A673 (cell line): ENCODE measurements around the gene TRERF1. TPM values are rescaled to one million over a fixed set of nuclear protein-coding genes. Genes with fewer than 3 reads are reported as not detected.

Experiments used
- BruUV-seq: library from RNA; stranded (reverse); fragments of 400-500 nt; replicated peaks from 2 replicates; lab custom pipeline; 2021; lab: Mats Ljungman, UMichigan
- CTCF ChIA-PET: fragments of 300-600 bp; sonication (Branson Sonifier 250); formaldehyde crosslinking; loops from one replicate; lab custom pipeline; 2022; ENCODE audit warnings: antibody characterized with exemption; lab: Charles Lee
- POLR2A ChIA-PET: fragments of 300-600 bp; sonication (Branson Sonifier 250); formaldehyde crosslinking; loops from one replicate; lab custom pipeline; 2022; ENCODE audit warnings: antibody characterized with exemption; ENCODE audit not compliant: low non-redundant PET; lab: Charles Lee
- DNase-seq: peaks from one replicate; pipeline ENCODE4 v3.0.0-alpha.2; 2015; ENCODE audit warnings: low spot score
- H3K27ac ChIP-seq: fragments of 200-600 bp; sonication (generic); 2 replicates; pipeline ENCODE4 v1.5.1; 2016; ENCODE audit warnings: mixed run types, low read depth, mild to moderate bottlenecking, mixed read lengths, antibody characterized with exemption, low read length; ENCODE audit not compliant: poor library complexity, severe bottlenecking
- H3K27me3 ChIP-seq: fragments of 200-600 bp; sonication (generic); replicated peaks from 2 replicates; pipeline ENCODE4 v1.6.1; 2017; ENCODE audit warnings: mixed run types, low read depth, mild to moderate bottlenecking, mixed read lengths, antibody characterized with exemption, low read length; ENCODE audit not compliant: insufficient read depth, poor library complexity
- H3K36me3 ChIP-seq: fragments of 200-600 bp; sonication (generic); 2 replicates; pipeline ENCODE4 v1.6.1; 2016; ENCODE audit warnings: mixed run types, mild to moderate bottlenecking, mixed read lengths, antibody characterized with exemption, low read length; ENCODE audit not compliant: insufficient read depth, poor library complexity, severe bottlenecking
- H3K4me1 ChIP-seq: fragments of 200-600 bp; sonication (generic); 2 replicates; pipeline ENCODE4 v1.6.1; 2017; ENCODE audit warnings: mixed run types, mild to moderate bottlenecking, mixed read lengths, antibody characterized with exemption, low read length; ENCODE audit not compliant: insufficient read depth, poor library complexity, severe bottlenecking
- H3K4me3 ChIP-seq: fragments of 200-600 bp; sonication (generic); 2 replicates; pipeline ENCODE4 v1.5.1; 2016; ENCODE audit warnings: low read depth, mixed run types, mild to moderate bottlenecking, mixed read lengths, low read length; ENCODE audit not compliant: poor library complexity, severe bottlenecking
- H3K9me3 ChIP-seq: fragments of 200-600 bp; sonication (generic); 2 replicates; pipeline ENCODE4 v1.6.1; 2016; ENCODE audit warnings: mixed run types, low read depth, mild to moderate bottlenecking, mixed read lengths, antibody characterized with exemption, low read length; ENCODE audit not compliant: poor library complexity, severe bottlenecking
- CTCF ChIP-seq: fragments of 300-800, 200-600 bp; sonication (generic); conservative IDR thresholded peaks from 2 replicates; pipeline ENCODE4 v1.5.1; 2017; ENCODE audit warnings: low read depth, mild to moderate bottlenecking, antibody characterized with exemption, low read length, moderate library complexity, mixed read lengths
- EZH2 ChIP-seq: fragments of 200-600 bp; sonication (generic); IDR thresholded peaks from 2 replicates; pipeline ENCODE4 v1.6.1; 2017; ENCODE audit warnings: borderline replicate concordance, low read depth, mild to moderate bottlenecking, mixed read lengths, antibody characterized with exemption, low read length; ENCODE audit not compliant: poor library complexity, severe bottlenecking
- intact Hi-C: fragments of 100-400 bp; cut with micrococcal nuclease; formaldehyde crosslinking; loops from one replicate; pipeline ENCODE4 v1.10.0; 2022; ENCODE audit not compliant: unreplicated experiment
- total RNA-seq: library from RNA; stranded (reverse); gene quantifications from 2 replicates; pipeline ENCODE4 v1.2.3, GENCODE V29; 2021

TRERF1 gene
- total RNA-seq, 1 experiment from 2014 or later, result 9.5 TPM

GRCh38 chr6:42403421-42403820, 48.3 kb downstream of the TRERF1 start:
- DNase-seq, result no peak
- CTCF ChIA-PET, result no interaction called here
- TF ChIP-seq EZH2, result no peak
- no peak for TF ChIP-seq CTCF
- Histone ChIP-seq H3K4me1 (no peaks in the 10 kb centered on the region), H3K36me3 (no peaks in the 10 kb centered on the region), H3K9me3 (no peaks in the 10 kb centered on the region), H3K4me3 (no peak overlapping the region), H3K27ac (no peak overlapping the region), H3K27me3 (no peaks in the 10 kb centered on the region)
- no TSS peak for BruUV-seq
- POLR2A ChIA-PET, result no interaction called here
- intact Hi-C loops, result no loop called here

GRCh38 chr6:42402184-42402583, 49.5 kb downstream of the TRERF1 start:
- Histone ChIP-seq H3K36me3 (no peaks in the 10 kb centered on the region), H3K9me3 (no peaks in the 10 kb centered on the region), H3K4me1 (no peaks in the 10 kb centered on the region), H3K27me3 (no peaks in the 10 kb centered on the region), H3K4me3 (no peak overlapping the region), H3K27ac (no peak overlapping the region)
- no TSS peak for BruUV-seq
- POLR2A ChIA-PET, result interaction anchor here (0.5 kb wide), 1 partner anchor 15 kb away, joined by 4 read pairs; no protein-coding TSS in a partner anchor
- TF ChIP-seq CTCF, result no peak
- TF ChIP-seq EZH2, result no peak
- DNase-seq, result no peak
- intact Hi-C loops, result no loop called here
- CTCF ChIA-PET, result no interaction called here

GRCh38 chr6:42401613-42401951, 50.1 kb downstream of the TRERF1 start:
- Histone ChIP-seq H3K4me3 (no peak overlapping the region), H3K27me3 (no peaks in the 10 kb centered on the region), H3K9me3 (no peaks in the 10 kb centered on the region), H3K27ac (no peak overlapping the region), H3K4me1 (no peaks in the 10 kb centered on the region), H3K36me3 (no peaks in the 10 kb centered on the region)
- ChIA-PET CTCF (no interaction called here), POLR2A (interaction anchor here (0.5 kb wide), 1 partner anchor 15 kb away, joined by 4 read pairs; no protein-coding TSS in a partner anchor)
- TF ChIP-seq CTCF, result no peak
- no peak for TF ChIP-seq EZH2
- DNase-seq, result no peak
- BruUV-seq, result no TSS peak
- intact Hi-C loops, result no loop called here
